NCI-H524 treated with DMSO at 0.1 percent for 48 hours (cell line): ENCODE measurements around the gene ARX.

Experiments
- DNase-seq: peaks from one replicate; lab custom pipeline; 2025; lab: John Stamatoyannopoulos, UW

ARX gene

DNA sequence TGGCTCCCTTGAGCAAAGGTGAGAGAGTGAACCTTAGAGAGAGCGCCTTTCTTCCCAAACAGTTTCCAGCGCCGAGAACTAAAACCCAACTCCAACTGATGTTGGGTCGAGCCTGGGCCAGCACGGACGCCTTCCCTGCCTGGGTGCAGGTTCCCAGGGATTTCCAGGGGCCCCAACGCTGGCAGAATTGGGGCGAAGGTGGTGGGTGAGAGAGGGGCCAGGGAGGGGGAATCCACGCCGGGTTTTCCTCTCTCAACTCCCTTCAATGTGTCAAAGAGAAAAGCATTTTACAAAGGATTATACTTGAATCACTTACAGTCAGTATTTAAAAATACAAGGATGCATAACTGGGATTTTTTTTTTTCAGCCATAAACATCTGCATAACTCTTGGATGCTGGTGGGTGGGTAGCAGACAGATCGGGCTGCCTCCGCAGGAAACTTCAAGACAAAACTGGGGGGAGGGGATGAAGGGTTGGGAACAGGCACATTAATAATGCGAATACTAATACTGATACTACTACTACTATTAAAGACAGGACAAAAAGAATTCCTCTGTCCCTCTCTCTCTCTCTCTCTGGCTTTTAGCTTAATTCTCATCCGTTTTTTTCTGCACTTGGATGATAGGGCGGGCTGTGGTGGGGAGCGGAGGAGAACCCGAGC lies 1.3 kb upstream of the ARX start:
- no peak for DNase-seq

GRCh38 chrX:25016361-25016671 lies 551 bp upstream of the ARX start:
- DNase-seq, result no peak

DNA sequence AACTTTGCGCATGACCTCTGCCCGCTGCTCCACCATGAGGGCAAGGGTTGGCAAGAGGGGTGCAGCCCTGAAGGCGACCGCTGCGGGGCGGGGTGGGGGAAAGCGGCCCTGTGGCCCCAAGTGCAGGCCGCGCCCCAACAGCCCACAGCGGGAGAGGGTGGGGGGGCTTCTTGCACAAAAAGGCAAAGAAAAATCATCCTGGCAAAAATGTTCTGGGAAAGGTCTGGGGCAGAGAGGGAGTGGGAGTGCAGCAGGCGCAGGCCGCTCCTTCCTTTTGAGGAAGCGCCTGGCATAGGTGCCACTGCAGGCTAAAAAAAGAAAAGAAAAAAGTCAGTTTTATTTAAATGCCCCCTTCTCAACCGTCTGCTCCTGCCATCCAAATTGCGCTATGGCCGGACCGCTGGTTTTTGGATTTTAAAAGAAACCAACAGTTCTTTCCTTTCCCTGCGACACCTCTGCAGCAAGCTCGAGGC lies 1.4 kb downstream of the ARX start:
- no peak for DNase-seq

DNA sequence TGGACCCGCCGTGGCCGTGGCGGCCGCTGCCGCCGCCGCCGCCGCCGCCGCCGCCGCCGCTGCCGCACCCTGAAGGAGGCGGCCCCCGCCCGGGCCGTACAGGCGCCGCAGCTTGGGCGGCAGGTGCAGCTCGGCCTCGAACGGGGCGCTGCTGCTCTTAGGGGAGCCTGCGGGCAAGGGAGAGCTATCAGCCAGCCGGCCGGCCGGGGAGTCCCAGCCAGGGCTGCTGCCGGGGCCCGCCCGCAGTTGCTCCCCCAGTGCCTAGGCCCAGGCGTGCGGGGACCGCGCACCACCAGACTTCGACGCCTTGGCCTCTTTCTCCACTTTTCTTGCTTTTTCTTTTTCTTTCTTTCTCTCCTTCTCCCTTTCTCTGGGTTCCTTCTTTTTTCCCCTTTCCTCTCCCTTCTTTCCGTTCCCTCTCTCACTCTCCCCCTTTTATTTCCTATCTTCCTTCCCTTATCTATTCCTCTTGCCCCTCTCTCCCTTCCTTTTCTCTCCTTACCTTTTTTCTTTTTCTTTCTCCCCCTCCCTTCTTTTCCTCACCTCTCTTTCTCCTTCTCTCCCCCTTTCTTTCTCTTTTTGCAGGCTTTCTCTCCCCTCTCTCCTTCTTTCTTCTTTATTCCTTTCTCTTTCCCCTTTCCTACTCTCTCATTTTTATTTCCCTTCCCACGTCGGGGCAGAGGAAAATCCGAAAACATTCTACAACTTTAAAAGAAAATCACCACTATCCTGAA lies 2.0 kb downstream of the ARX start:
- no peak for DNase-seq

- DNase-seq, result no peak
Measured at GRCh38 chrX:25012793-25013631, 2.8 kb downstream of the ARX start.

DNA sequence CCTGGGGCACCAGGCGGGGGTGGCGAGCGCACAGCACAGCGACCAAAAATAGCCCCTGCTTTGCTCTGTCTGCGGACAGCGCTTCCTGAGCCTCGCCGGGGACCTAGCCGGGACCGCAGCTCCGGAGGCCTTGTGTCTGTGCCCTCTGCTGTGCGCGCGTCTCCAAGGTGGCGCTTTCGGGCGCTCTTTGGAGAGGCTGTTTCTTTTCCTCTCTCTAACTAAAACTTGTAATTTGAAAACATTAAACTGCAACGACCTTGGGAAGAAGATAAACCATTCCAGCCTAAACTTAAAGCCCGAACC lies 3.4 kb downstream of the ARX start:
- no peak for DNase-seq

GRCh38 chrX:25011589-25012432 lies 4.0 kb downstream of the ARX start:
- no peak for DNase-seq

- DNase-seq, result no peak
Measured at GRCh38 chrX:25010784-25011588, 4.8 kb downstream of the ARX start.

GRCh38 chrX:25009407-25009806 lies 6.4 kb downstream of the ARX start:
- DNase-seq, result no peak

DNA sequence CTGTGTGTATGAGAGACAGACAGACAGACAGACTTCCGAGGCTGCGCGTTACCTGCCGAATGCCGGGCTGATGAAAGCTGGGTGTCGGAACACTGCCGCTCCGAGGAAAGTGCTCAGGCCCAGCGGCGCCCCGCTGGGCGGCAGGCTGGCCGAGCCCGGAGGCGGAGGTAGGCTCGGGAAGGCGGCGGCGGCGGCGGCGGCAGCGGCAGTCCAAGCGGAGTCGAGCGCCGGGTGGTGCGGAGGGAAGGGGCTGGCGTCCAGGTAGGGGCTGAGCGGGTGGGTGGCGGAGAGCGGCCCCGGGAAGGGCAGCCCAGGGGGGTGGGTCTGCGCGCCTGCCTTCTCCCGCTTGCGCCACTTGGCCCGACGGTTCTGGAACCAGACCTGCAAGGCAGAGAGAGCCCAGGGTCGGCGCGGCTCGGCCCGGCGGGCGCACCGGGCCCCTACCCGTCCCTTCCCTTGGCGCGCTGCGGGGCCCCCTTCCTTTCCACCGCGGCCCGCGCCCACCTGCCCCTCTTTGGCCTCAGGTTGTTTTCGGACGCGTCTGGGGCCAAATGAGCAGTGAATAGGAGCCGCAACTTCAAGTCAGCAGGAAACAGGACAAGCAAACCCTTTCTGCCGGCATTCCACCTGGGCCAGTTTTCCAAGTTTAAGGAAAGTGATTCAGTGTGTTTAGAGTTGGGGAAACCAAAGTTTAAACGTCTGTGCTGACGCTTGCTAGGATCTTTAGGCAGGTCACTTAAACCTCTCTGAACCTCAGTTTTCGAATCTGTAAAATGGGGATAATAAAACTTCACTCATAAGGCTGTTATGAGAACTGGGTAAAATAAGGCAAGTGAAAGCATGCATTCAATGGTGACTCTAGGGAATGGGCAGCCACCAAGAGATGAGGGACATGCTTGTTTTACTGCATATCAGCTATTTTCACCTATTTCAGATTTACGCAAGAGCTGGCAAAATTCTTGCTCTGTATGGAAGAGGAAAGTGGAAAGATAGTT lies 8.4 kb downstream of the ARX start:
- no peak for DNase-seq

DNA sequence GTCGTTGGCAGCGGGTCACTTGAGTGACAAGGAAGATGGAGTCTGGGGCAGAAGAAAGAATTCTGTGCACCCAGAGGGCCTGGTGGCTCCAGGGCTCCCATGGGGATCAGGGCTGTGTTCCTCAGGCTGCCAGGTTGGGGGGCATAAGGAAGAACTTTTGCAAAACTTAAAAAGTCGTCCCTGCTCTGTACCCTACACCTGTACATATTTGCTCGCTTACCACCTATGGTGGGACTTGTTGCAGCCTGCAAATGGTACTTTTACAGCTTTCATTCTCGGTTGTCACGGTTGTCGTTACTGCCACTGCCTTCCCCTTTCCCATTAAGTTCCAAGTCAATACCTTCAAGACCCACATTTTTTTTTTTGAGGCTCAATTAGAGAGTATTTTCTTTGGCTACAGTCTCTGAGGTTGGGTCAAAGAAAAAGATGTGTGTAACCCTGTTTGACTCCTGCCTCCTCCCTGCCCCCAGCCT lies 9.1 kb downstream of the ARX start:
- no peak for DNase-seq

- no peak for DNase-seq
Measured at GRCh38 chrX:25005382-25006185, 10.2 kb downstream of the ARX start.

DNA sequence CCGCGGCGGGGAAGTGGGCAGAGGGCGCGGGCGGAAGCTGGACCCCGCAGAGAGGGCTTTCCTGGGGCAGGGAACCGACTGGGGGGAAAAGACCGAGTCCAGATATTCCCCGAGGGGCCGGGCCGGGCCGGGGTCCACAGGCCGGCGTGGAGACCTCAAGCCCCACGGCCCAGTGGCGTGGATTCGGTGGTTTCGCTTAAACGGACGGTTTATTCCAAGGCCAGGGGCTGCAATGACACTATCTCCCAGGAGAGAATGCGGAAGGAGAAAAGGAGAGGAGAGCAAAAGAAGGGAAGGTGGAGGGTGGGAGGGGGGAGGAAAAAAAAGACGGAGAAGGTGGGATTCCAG lies 10.8 kb downstream of the ARX start:
- no peak for DNase-seq

GRCh38 chrX:25004485-25005032 lies 11.2 kb downstream of the ARX start:
- DNase-seq, result no peak

- DNase-seq, result no peak
Measured at GRCh38 chrX:25004040-25004439, 11.7 kb downstream of the ARX start.

- no peak for DNase-seq
Measured at GRCh38 chrX:25003066-25003849, 12.5 kb downstream of the ARX start.

GRCh38 chrX:25002661-25003020 lies 13.1 kb downstream of the ARX start:
- no peak for DNase-seq
